WTC11 (cell line): ENCODE measurements around the gene OVOL3.

Experiments
- ATF2 ChIP-seq: sonication (generic); formaldehyde crosslinking; IDR thresholded peaks from 2 replicates; pipeline ENCODE4 v1.8.1; 2022; ENCODE audit warnings: low read depth, missing genetic modification reagents, borderline replicate concordance
- CTCF ChIP-seq: fragments of 200-600 bp; IDR thresholded peaks from 2 replicates; pipeline ENCODE4 v1.8.0; 2022; ENCODE audit warnings: antibody characterized with exemption
- ESRRA ChIP-seq: sonication (generic); formaldehyde crosslinking; IDR thresholded peaks from 2 replicates; pipeline ENCODE4 v1.8.1; 2022; ENCODE audit warnings: mild to moderate bottlenecking, missing genetic modification reagents, borderline replicate concordance
- GABPB1 ChIP-seq: sonication (generic); formaldehyde crosslinking; IDR thresholded peaks from 2 replicates; pipeline ENCODE4 v1.8.1; 2023; ENCODE audit warnings: mild to moderate bottlenecking, missing genetic modification reagents
- NR3C1 ChIP-seq: sonication (generic); formaldehyde crosslinking; conservative IDR thresholded peaks from 2 replicates; pipeline ENCODE4 v1.8.1; 2023; ENCODE audit warnings: low read depth, mild to moderate bottlenecking, missing genetic modification reagents
- SMAD3 ChIP-seq: sonication (generic); formaldehyde crosslinking; IDR thresholded peaks from 2 replicates; pipeline ENCODE4 v1.8.0; 2022; ENCODE audit warnings: missing genetic modification reagents, mild to moderate bottlenecking, borderline replicate concordance
- ZBTB21 ChIP-seq: sonication (generic); formaldehyde crosslinking; IDR thresholded peaks from 2 replicates; pipeline ENCODE4 v1.8.1; 2023; ENCODE audit warnings: mild to moderate bottlenecking, missing genetic modification reagents, borderline replicate concordance
- ZNF317 ChIP-seq: sonication (generic); formaldehyde crosslinking; IDR thresholded peaks from 2 replicates; pipeline ENCODE4 v1.8.1; 2023; ENCODE audit warnings: low read depth, mild to moderate bottlenecking, moderate library complexity, missing genetic modification reagents, borderline replicate concordance
- TF ChIP-seq, protein P1 (sequence below): sonication (generic); formaldehyde crosslinking; IDR thresholded peaks from 2 replicates; pipeline ENCODE4 v1.8.0; 2022; ENCODE audit warnings: mild to moderate bottlenecking, missing genetic modification reagents
- TF ChIP-seq, protein P2 (sequence below): sonication (generic); formaldehyde crosslinking; IDR thresholded peaks from 2 replicates; pipeline ENCODE4 v1.8.0; 2022; ENCODE audit warnings: mild to moderate bottlenecking, missing genetic modification reagents
- TF ChIP-seq, protein P3 (sequence below): sonication (generic); formaldehyde crosslinking; IDR thresholded peaks from 2 replicates; pipeline ENCODE4 v1.8.0; 2023; ENCODE audit warnings: missing genetic modification reagents, mild to moderate bottlenecking, borderline replicate concordance

- TF ChIP-seq, protein P1, sequence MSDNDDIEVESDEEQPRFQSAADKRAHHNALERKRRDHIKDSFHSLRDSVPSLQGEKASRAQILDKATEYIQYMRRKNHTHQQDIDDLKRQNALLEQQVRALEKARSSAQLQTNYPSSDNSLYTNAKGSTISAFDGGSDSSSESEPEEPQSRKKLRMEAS (CRISPR knock-in tag): no peak
- TF ChIP-seq ATF2 (no peak), CTCF (no peak), ESRRA (CRISPR knock-in tag) (no peak), SMAD3 (CRISPR knock-in tag) (no peak), GABPB1 (no peak), NR3C1 (CRISPR knock-in tag) (no peak), ZBTB21 (CRISPR knock-in tag) (no peak), ZNF317 (CRISPR knock-in tag) (no peak)
- TF ChIP-seq, protein P2, sequence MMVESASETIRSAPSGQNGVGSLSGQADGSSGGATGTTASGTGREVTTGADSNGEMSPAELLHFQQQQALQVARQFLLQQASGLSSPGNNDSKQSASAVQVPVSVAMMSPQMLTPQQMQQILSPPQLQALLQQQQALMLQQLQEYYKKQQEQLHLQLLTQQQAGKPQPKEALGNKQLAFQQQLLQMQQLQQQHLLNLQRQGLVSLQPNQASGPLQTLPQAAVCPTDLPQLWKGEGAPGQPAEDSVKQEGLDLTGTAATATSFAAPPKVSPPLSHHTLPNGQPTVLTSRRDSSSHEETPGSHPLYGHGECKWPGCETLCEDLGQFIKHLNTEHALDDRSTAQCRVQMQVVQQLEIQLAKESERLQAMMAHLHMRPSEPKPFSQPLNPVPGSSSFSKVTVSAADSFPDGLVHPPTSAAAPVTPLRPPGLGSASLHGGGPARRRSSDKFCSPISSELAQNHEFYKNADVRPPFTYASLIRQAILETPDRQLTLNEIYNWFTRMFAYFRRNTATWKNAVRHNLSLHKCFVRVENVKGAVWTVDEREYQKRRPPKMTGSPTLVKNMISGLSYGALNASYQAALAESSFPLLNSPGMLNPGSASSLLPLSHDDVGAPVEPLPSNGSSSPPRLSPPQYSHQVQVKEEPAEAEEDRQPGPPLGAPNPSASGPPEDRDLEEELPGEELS: no peak
- TF ChIP-seq, protein P3, sequence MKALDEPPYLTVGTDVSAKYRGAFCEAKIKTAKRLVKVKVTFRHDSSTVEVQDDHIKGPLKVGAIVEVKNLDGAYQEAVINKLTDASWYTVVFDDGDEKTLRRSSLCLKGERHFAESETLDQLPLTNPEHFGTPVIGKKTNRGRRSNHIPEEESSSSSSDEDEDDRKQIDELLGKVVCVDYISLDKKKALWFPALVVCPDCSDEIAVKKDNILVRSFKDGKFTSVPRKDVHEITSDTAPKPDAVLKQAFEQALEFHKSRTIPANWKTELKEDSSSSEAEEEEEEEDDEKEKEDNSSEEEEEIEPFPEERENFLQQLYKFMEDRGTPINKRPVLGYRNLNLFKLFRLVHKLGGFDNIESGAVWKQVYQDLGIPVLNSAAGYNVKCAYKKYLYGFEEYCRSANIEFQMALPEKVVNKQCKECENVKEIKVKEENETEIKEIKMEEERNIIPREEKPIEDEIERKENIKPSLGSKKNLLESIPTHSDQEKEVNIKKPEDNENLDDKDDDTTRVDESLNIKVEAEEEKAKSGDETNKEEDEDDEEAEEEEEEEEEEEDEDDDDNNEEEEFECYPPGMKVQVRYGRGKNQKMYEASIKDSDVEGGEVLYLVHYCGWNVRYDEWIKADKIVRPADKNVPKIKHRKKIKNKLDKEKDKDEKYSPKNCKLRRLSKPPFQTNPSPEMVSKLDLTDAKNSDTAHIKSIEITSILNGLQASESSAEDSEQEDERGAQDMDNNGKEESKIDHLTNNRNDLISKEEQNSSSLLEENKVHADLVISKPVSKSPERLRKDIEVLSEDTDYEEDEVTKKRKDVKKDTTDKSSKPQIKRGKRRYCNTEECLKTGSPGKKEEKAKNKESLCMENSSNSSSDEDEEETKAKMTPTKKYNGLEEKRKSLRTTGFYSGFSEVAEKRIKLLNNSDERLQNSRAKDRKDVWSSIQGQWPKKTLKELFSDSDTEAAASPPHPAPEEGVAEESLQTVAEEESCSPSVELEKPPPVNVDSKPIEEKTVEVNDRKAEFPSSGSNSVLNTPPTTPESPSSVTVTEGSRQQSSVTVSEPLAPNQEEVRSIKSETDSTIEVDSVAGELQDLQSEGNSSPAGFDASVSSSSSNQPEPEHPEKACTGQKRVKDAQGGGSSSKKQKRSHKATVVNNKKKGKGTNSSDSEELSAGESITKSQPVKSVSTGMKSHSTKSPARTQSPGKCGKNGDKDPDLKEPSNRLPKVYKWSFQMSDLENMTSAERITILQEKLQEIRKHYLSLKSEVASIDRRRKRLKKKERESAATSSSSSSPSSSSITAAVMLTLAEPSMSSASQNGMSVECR: no peak
Observed at GRCh38 chr19:36108684-36109083, 2.3 kb upstream of the OVOL3 start.
